ENCODE data around the gene FAM110D.

Gene FAM110D

DNA sequence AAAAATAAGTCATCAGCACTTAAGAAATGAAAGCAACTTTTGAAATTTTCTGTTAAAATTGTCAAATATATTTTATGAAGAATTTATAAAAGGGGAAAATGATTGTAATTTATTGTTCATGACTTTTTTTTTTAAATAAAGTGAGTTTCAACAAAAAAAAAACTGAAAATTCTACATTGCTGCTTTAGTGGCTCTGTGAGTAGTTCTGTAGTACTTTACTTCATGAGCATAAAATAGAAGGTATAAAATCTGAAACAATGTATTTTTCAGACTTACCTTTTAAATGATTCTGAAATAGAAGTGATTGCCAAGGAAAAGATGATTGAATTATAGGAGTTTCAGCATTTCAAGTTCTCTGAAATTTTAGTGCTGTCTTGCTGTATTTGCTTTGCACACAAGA, 33.5 kb upstream of the FAM110D start:
- in situ Hi-C loops (cut with HindIII; ENCODE audit: low sequenced_read_pairs) = no loop called here
- H3K4me3 ChIP-seq (ENCODE audit: low read depth, low read length) = no peak overlapping the region
- no peak for DNase-seq (ENCODE audit: low read depth, low spot score)
- TF ChIP-seq CTCF (IDR thresholded peaks at IDR 0.05; ENCODE audit: low read depth, low read length) = no peak

DNA sequence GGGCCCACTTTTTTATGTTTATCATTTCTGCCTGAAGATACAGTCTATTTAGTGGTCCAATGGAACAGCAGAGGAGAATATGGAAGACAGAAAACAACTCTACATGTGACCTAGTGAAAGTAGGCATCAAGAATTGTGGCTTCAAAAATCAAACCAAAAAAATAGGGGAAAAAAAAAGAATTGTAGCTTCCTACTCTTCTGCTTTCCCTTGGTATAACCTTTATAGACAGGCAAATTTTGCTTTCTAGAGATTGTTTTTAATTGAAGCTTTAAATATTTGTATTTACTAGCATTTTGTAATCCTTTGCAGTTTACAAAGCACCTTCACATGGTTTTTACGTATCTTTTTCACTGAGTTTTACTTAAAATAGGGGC, 32.9 kb upstream of the FAM110D start:
- TF ChIP-seq CTCF (IDR thresholded peaks at IDR 0.05; ENCODE audit: low read depth, low read length) = no peak
- DNase-seq (ENCODE audit: low read depth, low spot score) = no peak
- in situ Hi-C loops (cut with HindIII; ENCODE audit: low sequenced_read_pairs) = no loop called here
- H3K4me3 ChIP-seq (ENCODE audit: low read depth, low read length) = no peak overlapping the region

DNA sequence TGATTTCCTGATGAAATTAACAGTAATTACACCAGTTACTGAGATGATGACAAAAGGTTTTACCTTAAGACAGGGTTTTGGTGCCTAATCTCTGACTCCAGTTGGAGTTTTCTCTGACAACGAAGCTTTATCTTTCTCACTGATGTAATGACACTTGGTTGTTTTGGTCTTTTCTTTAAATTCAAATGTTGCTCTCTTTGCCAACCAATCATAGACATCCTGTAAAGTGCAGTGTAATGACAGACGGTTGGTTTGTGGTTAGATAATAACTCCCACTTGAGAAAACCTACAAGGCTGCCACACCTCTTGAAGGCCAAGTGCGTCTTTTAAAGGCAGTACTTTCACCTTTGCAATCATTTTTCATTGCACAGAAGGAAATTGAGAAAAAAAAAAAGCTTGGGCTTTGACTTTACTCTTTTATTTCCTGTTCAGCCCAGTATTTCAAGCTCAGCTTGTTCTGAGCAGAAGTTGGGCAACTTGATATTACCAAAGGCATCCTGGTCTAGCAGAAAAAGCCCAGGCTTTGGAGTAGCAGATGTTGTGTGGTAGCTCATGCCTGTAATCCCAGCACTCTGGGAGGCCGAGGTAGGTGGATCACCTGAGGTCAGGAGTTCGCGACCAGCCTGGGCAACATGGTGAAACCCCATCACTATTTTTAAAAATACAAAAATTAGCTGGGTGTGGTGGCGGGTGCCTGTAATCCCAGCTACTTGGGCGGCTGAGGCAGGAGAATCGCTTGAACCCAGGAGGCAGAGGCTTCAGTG, 32.4 kb upstream of the FAM110D start:
- in situ Hi-C loops (cut with HindIII; ENCODE audit: low sequenced_read_pairs) = no loop called here
- H3K4me3 ChIP-seq (ENCODE audit: low read depth, low read length) = no peak overlapping the region
- no peak for TF ChIP-seq CTCF (IDR thresholded peaks at IDR 0.05; ENCODE audit: low read depth, low read length)
- peak; percentile 33 for DNase-seq (ENCODE audit: low read depth, low spot score)

DNA sequence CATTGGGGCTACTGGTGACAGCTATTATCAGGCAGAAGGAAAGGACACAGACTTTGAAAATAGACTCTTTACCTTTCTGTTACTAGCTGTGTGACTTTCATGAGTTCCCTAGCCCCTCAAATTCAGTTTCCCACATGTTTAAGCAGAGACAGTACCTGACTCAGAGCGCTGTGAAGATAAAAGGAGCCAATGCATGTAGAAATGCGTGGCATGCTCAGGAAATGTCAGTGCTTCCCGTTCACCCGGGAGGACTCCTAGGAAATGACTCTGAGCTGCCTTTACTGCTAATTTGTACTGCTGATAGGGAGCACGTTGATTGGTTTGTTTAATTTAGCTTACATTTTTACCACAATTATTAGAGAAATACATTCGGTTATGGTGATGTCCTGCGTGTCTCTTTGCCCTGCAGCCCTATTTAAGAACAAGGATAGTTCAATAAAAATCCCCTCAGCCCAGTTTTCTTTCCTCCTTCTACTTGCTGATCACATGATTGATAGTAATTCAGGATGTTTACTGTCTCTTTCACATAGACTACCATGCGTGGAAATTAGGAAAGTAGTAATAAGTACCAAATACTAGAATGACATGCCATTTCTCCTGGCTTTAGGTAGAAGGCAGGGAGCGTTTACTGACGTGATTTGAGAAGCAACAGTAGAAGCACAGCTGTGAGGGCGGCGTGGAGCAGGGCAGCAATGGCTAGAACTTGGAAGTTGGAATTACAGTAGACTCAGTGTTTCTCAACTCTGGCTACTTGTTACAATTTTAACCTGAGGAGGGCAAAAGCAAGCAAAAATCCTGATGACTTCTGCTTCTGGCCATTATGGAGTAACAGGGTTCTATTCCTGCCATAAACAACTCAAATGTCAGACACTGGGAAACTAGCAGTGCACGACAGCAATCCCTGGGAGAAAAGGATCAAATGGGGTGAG, 31.4 kb upstream of the FAM110D start:
- in situ Hi-C loops (cut with HindIII; ENCODE audit: low sequenced_read_pairs) = no loop called here
- no peak for DNase-seq (ENCODE audit: low read depth, low spot score)
- no peak for TF ChIP-seq CTCF (IDR thresholded peaks at IDR 0.05; ENCODE audit: low read depth, low read length)
- H3K4me3 ChIP-seq (ENCODE audit: low read depth, low read length) = no peak overlapping the region

- TF ChIP-seq CTCF (IDR thresholded peaks at IDR 0.05; ENCODE audit: low read depth, low read length) = no peak
- no peak for DNase-seq (ENCODE audit: low read depth, low spot score)
- no peak overlapping the region for H3K4me3 ChIP-seq (ENCODE audit: low read depth, low read length)
- in situ Hi-C loops (cut with HindIII; ENCODE audit: low sequenced_read_pairs) = no loop called here
Observed at GRCh38 chr1:26129778-26130177, 29.1 kb upstream of the FAM110D start.

- no peak for TF ChIP-seq CTCF (IDR thresholded peaks at IDR 0.05; ENCODE audit: low read depth, low read length)
- in situ Hi-C loops (cut with HindIII; ENCODE audit: low sequenced_read_pairs) = no loop called here
- no peak overlapping the region for H3K4me3 ChIP-seq (ENCODE audit: low read depth, low read length)
- DNase-seq (ENCODE audit: low read depth, low spot score) = no peak
Observed at GRCh38 chr1:26130695-26131094, 28.2 kb upstream of the FAM110D start.
